ENCODE data around the gene CELF4.

DNA sequence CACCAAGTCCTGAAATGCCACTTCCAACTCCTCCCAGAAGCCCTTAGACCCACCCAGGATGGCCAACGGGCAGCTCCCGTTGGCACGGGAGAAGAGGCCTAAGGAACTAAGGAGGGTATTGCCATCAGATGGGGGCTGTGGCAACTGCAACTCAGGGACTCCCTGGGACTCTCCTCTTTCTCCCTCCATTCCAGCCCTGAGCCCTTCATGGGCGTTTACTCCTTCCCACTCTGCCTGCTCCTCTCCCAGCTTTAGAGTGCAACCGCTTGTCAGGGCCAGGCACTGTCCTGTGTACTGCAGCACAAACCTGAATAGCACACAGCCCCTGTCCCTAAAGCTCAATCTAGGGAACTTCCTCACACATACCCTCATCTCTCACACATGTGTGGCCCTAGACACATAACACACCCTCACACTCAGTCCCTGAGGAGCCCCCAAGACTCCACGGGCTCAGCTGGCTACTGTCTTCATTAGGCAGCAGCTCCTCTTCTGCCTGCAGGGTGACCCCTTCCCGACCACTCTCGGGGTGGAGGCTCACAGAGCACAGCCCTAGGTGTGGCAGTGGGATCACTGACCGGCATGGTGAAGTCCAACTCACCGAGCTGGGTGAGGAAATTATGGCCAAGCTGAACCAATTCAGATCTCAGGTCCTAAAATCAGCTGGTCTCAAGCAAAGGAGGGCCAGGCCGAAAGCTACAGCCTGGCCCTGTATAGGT is 316.3 kb downstream of the CELF4 start:
- TF ChIP-seq EZH2phosphoT487 (conservative IDR thresholded peaks at IDR 0.05; ENCODE audit: low read length), result no peak
- TF ChIP-seq, protein P1, sequence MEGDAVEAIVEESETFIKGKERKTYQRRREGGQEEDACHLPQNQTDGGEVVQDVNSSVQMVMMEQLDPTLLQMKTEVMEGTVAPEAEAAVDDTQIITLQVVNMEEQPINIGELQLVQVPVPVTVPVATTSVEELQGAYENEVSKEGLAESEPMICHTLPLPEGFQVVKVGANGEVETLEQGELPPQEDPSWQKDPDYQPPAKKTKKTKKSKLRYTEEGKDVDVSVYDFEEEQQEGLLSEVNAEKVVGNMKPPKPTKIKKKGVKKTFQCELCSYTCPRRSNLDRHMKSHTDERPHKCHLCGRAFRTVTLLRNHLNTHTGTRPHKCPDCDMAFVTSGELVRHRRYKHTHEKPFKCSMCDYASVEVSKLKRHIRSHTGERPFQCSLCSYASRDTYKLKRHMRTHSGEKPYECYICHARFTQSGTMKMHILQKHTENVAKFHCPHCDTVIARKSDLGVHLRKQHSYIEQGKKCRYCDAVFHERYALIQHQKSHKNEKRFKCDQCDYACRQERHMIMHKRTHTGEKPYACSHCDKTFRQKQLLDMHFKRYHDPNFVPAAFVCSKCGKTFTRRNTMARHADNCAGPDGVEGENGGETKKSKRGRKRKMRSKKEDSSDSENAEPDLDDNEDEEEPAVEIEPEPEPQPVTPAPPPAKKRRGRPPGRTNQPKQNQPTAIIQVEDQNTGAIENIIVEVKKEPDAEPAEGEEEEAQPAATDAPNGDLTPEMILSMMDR (IDR thresholded peaks at IDR 0.05; ENCODE audit: insufficient read depth, low read length, poor library complexity, severe bottlenecking), result no peak
